ENCODE results near the gene RSRC1. TPM values are rescaled to one million over a fixed set of nuclear protein-coding genes. Genes with fewer than 3 reads are reported as not detected.
A peak's percentile ranks its signal among the peaks of the same experiment; 100 is the strongest.

RSRC1 gene
- total RNA-seq, 2 donors from 2014 or later: 28.5 to 32.0 TPM

DNA sequence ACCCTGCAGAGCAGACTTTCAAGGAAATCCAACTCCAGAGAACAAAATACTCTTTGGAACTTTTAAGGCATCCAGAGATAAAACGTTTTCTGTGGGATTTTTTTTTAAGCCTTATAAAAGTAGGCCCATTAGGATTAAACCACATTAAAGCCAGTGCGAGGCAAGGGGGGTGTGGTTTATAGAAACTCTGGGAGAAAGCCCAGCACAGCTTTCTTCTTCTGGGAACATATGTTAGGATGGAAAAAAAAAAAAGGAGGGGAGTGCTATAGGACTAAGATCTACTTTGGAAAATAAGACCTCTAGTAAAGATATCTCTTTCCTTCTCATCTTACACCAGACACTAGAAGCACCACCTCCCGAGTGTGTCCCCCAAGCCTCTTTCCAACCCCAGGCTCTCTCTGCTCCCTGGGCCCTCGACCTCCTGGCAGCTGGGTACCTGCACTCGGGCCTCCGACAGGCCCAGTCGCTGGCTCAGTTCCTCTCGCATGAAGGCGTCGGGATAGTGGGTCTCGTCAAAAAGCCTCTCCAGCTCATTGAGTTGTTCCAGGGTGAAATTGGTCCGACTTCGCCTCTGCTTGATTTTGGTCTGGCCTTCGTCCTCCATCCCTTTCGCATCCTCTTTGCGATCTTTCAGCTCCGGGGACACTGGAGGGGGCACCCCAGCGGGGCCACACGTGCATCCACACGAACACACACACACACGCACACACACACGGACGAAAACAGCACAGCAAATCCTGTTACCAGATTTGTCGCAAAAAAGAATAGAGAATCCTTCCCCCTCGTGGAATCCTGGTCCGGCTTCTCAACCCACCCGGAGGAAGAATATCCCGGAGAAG lies 7.4 kb upstream of the RSRC1 start:
- no peak overlapping the region for H3K9ac ChIP-seq (ENCODE audit: low read depth in 2 of 2, low read length in 2 of 2)
- no peak for DNase-seq
- intact Hi-C loops (cut with DNase I): no loop called here
- peaks cover 14% of the 10 kb centered on the region for H3K4me1 ChIP-seq
- no peak overlapping the region for H3K27ac ChIP-seq
- H3K9me3 ChIP-seq: no peaks in the 10 kb centered on the region
- no peak overlapping the region for H3K4me3 ChIP-seq
- H3K36me3 ChIP-seq: no peaks in the 10 kb centered on the region
- no peak for TF ChIP-seq CTCF (IDR thresholded peaks at IDR 0.05)
- H3K27me3 ChIP-seq: peaks cover 91% of the 10 kb centered on the region

DNA sequence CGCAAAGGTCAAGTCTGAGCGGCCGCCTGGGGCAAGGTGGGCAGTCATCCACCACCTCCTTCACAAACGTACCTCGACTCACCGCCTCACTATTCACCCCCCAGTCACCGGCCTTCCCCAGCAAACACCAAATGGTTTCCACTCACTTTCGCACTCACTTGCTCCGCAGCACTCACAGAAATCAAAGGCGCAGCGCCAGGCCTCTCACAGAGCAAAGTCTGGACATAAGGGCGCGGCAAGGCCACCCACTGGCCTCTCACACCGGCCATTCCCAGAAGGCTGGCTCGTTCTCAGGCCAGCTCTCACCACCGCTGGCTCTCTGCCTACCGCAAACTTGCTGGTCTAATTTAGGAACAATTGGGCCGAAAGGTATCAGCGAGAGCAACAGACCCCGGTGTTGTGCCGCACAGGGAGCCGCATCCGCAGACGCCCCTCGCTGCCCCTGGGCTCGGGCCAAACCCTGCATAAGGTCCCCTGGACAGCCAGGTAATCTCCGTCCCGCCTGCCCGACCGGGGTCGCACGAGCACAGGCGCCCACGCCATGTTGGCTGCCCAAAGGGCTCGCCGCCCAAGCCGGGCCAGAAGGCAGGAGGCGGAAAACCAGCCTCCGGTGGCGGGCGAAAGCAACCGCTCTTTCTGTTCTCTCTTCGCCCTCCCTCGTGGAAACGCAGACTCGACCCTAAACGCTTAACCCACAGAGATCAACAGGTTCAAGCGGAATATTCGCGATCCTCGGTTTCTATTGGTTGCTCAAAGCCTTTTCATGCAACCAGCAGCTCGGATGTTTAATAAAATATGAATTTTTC lies 6.6 kb upstream of the RSRC1 start:
- intact Hi-C loops (cut with DNase I): no loop called here
- peak; percentile 26 for DNase-seq
- H3K9me3 ChIP-seq: no peaks in the 10 kb centered on the region
- H3K36me3 ChIP-seq: no peaks in the 10 kb centered on the region
- peaks cover 14% of the 10 kb centered on the region for H3K4me1 ChIP-seq
- H3K27me3 ChIP-seq: peaks cover 90% of the 10 kb centered on the region
- no peak overlapping the region for H3K27ac ChIP-seq
- H3K4me3 ChIP-seq: no peak overlapping the region
- TF ChIP-seq CTCF (IDR thresholded peaks at IDR 0.05): no peak
- H3K9ac ChIP-seq (ENCODE audit: low read depth in 2 of 2, low read length in 2 of 2): no peak overlapping the region

GRCh38 chr3:158103887-158104327 lies 6.0 kb upstream of the RSRC1 start:
- Histone ChIP-seq H3K27me3 (peaks cover 90% of the 10 kb centered on the region), H3K27ac (no peak overlapping the region), H3K9me3 (no peaks in the 10 kb centered on the region), H3K36me3 (no peaks in the 10 kb centered on the region), H3K4me1 (peaks cover 14% of the 10 kb centered on the region), H3K4me3 (no peak overlapping the region), H3K9ac (ENCODE audit: low read depth in 2 of 2, low read length in 2 of 2) (no peak overlapping the region)
- no peak for DNase-seq
- TF ChIP-seq CTCF (IDR thresholded peaks at IDR 0.05): no peak
- intact Hi-C loops (cut with DNase I): no loop called here

DNA sequence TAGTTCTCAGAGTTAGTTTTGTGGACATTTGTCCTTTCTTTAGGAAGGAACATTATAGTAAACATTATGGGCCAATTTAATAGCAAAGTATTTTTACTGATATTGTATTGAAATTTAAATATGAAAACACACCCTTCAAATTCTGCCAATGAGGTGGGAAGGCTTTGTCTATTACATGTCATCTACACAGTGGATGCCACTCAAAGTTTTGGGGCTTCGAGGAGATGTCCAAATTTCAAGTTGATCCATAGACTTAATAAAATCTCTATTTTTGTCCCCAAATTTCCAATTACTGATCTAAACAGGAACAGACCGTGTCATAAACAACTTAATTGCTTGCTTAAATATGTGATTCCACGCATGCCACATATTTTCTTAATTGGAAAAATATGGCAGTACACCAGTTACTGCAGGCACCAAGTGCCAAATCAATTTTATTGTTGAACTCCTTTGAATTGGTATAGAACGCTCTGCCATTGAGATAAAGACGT lies 5.4 kb upstream of the RSRC1 start:
- peaks cover 14% of the 10 kb centered on the region for H3K4me1 ChIP-seq
- no peak for DNase-seq
- no peak overlapping the region for H3K4me3 ChIP-seq

More for the DNA sequence above, 5.4 kb upstream of the RSRC1 start:
- Histone ChIP-seq H3K27ac (no peak overlapping the region), H3K27me3 (peaks cover 89% of the 10 kb centered on the region), H3K36me3 (no peaks in the 10 kb centered on the region), H3K9me3 (no peaks in the 10 kb centered on the region), H3K9ac (ENCODE audit: low read depth in 2 of 2, low read length in 2 of 2) (no peak overlapping the region)
- intact Hi-C loops (cut with DNase I): no loop called here
- no peak for TF ChIP-seq CTCF (IDR thresholded peaks at IDR 0.05)
